Tibial nerve (tissue), 3 donors: Measurements from ENCODE around the gene LTBP2.

Experiments
- POLR2A ChIP-seq, 2 donors: fragments of 450-650 bp; IDR thresholded peaks; one replicate each; pipeline ENCODE4 v1.6.1; 2017; ENCODE audit warnings: antibody characterized with exemption in 2 of 2, mild to moderate bottlenecking in 2 of 2, moderate library complexity in 2 of 2
- TF ChIP-seq, protein P1 (sequence below), 5 experiments: fragments of 200-600 bp in 3 of 5; fragments of 450-650 bp in 2 of 5; sonication (generic) in 3 of 5; IDR thresholded peaks; one replicate each; pipeline ENCODE4 v1.5.1; 2016 to 2019; ENCODE audit warnings: antibody characterized with exemption in 5 of 5, mild to moderate bottlenecking in 3 of 5, moderate library complexity in 2 of 5

DNA sequence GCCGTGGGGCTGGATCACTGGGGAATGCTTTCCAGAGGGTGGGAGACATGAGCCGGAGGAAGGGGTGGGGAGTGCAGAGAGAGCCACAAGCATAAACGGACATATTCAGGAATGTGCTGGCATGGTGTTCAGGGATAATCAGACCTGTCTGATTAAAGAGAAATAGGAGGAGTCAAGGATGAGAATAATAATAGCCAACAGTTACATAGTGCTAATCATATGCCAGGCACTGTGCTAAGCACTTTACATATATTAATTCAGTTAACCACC is 43.7 kb downstream of the LTBP2 start:
- no peak for TF ChIP-seq POLR2A (IDR thresholded peaks at IDR 0.05)
- TF ChIP-seq, protein P1, sequence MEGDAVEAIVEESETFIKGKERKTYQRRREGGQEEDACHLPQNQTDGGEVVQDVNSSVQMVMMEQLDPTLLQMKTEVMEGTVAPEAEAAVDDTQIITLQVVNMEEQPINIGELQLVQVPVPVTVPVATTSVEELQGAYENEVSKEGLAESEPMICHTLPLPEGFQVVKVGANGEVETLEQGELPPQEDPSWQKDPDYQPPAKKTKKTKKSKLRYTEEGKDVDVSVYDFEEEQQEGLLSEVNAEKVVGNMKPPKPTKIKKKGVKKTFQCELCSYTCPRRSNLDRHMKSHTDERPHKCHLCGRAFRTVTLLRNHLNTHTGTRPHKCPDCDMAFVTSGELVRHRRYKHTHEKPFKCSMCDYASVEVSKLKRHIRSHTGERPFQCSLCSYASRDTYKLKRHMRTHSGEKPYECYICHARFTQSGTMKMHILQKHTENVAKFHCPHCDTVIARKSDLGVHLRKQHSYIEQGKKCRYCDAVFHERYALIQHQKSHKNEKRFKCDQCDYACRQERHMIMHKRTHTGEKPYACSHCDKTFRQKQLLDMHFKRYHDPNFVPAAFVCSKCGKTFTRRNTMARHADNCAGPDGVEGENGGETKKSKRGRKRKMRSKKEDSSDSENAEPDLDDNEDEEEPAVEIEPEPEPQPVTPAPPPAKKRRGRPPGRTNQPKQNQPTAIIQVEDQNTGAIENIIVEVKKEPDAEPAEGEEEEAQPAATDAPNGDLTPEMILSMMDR (IDR thresholded peaks at IDR 0.05): no peak
